HL-60 (cell line): ENCODE measurements around the gene DHRS1.

ENCODE experiments used
- DNase-seq, 2 experiments: peaks; one replicate each; pipeline ENCODE4 v3.0.0-alpha.2; 2010 to 2020; ENCODE audit warnings: low read depth in 1 of 2, low spot score in 1 of 2
- H3K27ac ChIP-seq: fragments of 250-450 bp; sonication (Bioruptor Pico); replicated peaks from 2 replicates; pipeline ENCODE4 v1.5.1; 2020; ENCODE audit warnings: mild to moderate bottlenecking, moderate library complexity
- H3K27me3 ChIP-seq: fragments of 250-450 bp; sonication (Bioruptor Pico); 2 replicates; pipeline ENCODE4 v1.5.1; 2021; ENCODE audit warnings: mild to moderate bottlenecking, moderate library complexity; ENCODE audit not compliant: insufficient read depth, poor library complexity, severe bottlenecking
- H3K4me3 ChIP-seq: replicated peaks from 2 replicates; pipeline ENCODE4 v1.5.1; 2011; ENCODE audit warnings: mild to moderate bottlenecking, control low read depth, low read length; ENCODE audit not compliant: insufficient read depth
- GABPA ChIP-seq: IDR thresholded peaks from 2 replicates; pipeline ENCODE4 v1.6.1; 2012; ENCODE audit warnings: low read depth
- POLR2AphosphoS5 ChIP-seq: IDR thresholded peaks from 2 replicates; pipeline ENCODE4 v1.6.1; 2012; ENCODE audit warnings: low read depth
- SPI1 ChIP-seq: IDR thresholded peaks from 2 replicates; pipeline ENCODE4 v1.6.1; 2012; ENCODE audit warnings: low read depth, mild to moderate bottlenecking, borderline replicate concordance
- TF ChIP-seq, protein P1 (sequence below): IDR thresholded peaks from one replicate; pipeline ENCODE4 v1.5.1; 2011; ENCODE audit warnings: low read length, control low read depth, inconsistent platforms; ENCODE audit not compliant: insufficient read depth
- TF ChIP-seq, protein P2 (sequence below): IDR thresholded peaks from 2 replicates; pipeline ENCODE4 v1.6.1; 2012; ENCODE audit warnings: low read depth; ENCODE audit not compliant: insufficient replicate concordance

DHRS1 gene

GRCh38 chr14:24280797-24281460 is 18.7 kb downstream of the DHRS1 start:
- H3K27ac ChIP-seq = peak overlapping the region; percentile 9; the same call in 1 of the 2 replicates
- TF ChIP-seq GABPA = no peak
- TF ChIP-seq, protein P1, sequence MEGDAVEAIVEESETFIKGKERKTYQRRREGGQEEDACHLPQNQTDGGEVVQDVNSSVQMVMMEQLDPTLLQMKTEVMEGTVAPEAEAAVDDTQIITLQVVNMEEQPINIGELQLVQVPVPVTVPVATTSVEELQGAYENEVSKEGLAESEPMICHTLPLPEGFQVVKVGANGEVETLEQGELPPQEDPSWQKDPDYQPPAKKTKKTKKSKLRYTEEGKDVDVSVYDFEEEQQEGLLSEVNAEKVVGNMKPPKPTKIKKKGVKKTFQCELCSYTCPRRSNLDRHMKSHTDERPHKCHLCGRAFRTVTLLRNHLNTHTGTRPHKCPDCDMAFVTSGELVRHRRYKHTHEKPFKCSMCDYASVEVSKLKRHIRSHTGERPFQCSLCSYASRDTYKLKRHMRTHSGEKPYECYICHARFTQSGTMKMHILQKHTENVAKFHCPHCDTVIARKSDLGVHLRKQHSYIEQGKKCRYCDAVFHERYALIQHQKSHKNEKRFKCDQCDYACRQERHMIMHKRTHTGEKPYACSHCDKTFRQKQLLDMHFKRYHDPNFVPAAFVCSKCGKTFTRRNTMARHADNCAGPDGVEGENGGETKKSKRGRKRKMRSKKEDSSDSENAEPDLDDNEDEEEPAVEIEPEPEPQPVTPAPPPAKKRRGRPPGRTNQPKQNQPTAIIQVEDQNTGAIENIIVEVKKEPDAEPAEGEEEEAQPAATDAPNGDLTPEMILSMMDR = no peak
- no peak for TF ChIP-seq POLR2AphosphoS5
- no peak for TF ChIP-seq SPI1
- TF ChIP-seq, protein P2, sequence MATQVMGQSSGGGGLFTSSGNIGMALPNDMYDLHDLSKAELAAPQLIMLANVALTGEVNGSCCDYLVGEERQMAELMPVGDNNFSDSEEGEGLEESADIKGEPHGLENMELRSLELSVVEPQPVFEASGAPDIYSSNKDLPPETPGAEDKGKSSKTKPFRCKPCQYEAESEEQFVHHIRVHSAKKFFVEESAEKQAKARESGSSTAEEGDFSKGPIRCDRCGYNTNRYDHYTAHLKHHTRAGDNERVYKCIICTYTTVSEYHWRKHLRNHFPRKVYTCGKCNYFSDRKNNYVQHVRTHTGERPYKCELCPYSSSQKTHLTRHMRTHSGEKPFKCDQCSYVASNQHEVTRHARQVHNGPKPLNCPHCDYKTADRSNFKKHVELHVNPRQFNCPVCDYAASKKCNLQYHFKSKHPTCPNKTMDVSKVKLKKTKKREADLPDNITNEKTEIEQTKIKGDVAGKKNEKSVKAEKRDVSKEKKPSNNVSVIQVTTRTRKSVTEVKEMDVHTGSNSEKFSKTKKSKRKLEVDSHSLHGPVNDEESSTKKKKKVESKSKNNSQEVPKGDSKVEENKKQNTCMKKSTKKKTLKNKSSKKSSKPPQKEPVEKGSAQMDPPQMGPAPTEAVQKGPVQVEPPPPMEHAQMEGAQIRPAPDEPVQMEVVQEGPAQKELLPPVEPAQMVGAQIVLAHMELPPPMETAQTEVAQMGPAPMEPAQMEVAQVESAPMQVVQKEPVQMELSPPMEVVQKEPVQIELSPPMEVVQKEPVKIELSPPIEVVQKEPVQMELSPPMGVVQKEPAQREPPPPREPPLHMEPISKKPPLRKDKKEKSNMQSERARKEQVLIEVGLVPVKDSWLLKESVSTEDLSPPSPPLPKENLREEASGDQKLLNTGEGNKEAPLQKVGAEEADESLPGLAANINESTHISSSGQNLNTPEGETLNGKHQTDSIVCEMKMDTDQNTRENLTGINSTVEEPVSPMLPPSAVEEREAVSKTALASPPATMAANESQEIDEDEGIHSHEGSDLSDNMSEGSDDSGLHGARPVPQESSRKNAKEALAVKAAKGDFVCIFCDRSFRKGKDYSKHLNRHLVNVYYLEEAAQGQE = no peak
- no peaks in the 10 kb centered on the region for H3K27me3 ChIP-seq
- no peak for DNase-seq
- no peak overlapping the region for H3K4me3 ChIP-seq

DNA sequence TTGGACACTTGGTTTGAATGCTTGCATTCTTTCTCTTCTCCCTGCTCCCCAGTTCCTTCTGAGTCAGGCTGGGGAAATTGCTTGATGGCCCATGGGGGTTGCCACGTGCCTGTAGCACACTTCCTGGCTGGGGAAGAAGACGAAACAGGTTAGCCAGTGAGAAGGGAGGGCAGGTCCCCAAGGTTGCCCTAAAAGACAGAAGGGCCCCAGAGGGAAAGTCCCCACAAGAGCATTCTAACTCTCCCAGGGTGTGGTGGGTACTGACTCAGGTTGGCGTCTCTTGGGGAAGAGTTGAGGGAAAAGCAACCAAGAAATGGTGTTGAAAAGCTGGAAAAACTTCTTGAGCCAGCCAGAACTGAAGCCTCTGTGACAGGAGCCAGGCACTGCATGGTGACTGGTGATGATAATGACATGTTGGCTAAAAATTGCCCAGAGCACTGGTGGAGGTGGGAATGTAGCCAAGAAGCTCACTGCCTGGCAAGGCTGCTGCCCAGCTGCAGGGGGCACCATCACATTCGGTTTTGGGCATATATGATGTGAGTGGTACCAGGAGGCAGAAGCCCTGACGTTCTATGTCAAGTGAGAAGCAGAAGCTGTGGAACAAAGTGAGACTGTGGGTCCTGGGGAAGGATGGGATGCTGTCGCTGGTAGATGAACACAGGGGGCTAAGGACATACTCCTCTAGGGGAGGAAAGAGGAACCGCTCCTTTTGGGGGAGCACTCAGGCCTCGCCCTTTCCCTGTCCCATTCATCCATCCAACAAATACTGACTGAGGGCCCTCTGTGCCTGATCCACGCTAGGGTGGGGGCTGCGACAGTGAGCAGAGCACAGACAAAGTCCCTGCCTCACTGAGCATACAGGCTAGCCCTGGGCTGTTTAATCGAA is 20.0 kb downstream of the DHRS1 start:
- no peak overlapping the region for H3K4me3 ChIP-seq
- TF ChIP-seq SPI1 (no peak), GABPA (no peak), POLR2AphosphoS5 (no peak)
- TF ChIP-seq, protein P1 = peak; percentile 29
- TF ChIP-seq, protein P2 = no peak
- H3K27me3 ChIP-seq = no peaks in the 10 kb centered on the region
- peak in 1 of 2 experiments; percentile 70 for DNase-seq
- H3K27ac ChIP-seq = peak overlapping the region; percentile 47

GRCh38 chr14:24278424-24278823 is 21.2 kb downstream of the DHRS1 start:
- DNase-seq = no peak
- TF ChIP-seq SPI1 (no peak), GABPA (no peak), POLR2AphosphoS5 (no peak)
- TF ChIP-seq, protein P1 = no peak
- TF ChIP-seq, protein P2 = no peak
- Histone ChIP-seq H3K4me3 (no peak overlapping the region), H3K27ac (peak overlapping the region; percentile 47), H3K27me3 (no peaks in the 10 kb centered on the region)
